ENCODE data around the gene RNF225.
"Not testable (repeated sequence)": the region's sequence is repeated elsewhere in the genome, so short reads cannot be mapped to it uniquely, and the experiment has no call there.

Gene RNF225

DNA sequence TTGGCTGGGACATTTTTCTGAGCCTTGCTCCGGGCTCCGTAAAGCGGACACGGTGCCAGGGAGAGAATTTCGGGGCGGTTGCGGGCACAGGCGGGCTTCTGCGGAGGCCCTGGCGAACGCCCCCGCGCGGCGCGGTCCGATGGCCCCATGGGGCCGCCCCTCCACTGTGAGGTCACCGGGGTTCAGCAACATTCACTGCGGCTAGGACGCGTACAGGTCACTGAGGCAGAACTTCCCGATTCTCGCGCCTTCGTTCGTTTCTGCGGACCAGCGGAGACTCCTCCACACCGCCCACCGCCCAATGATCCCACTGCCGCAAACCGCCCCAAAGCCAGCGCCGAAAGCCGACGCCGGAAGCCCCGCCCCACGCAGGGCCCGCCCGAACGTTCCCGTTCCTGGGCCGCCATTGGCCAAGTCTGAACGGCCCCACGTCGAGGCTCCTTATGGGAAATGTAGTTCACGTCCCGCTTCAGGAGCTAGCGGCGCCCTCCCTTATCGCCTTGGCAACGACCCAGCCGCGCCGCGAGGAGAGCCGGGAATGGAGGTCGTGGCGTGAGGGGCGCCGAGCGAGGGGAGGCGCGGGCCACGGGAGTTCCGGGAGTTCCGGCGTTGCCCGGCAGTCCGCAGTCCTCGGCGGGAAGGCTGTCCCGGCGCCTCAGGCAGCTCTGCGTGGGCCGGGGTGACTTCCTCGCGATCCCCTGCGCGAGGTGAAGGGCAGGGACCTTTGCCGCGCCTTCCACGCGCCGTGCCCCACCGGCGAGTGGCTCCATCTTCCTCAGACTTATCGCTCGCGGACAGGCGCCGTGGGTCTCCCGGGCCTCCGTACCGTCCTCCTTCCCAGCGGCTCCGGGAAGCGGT is 12.9 kb downstream of the RNF225 start, which contains the start of gene ZNF584:
Gene ZNF584, plus strand, starts transcription at position 498 of the 858 bp plus-strand sequence. CDS start 499 bp downstream, outside the sequence.
- Mint-ChIP-seq H3K36me3 (peaks cover 27% of the 10 kb centered on the region), H3K9me3 (no peaks in the 10 kb centered on the region), H3K4me1 (peaks cover 37% of the 10 kb centered on the region), H3K4me3 (peak within 1 kb of the TSS; percentile 92), H3K27ac (peak within 1 kb of the TSS; percentile 90)
- ATAC-seq: peak; percentile 96
- peak; percentile 92 to 97 for DNase-seq (ENCODE audit: low spot score in 2 of 2)

DNA sequence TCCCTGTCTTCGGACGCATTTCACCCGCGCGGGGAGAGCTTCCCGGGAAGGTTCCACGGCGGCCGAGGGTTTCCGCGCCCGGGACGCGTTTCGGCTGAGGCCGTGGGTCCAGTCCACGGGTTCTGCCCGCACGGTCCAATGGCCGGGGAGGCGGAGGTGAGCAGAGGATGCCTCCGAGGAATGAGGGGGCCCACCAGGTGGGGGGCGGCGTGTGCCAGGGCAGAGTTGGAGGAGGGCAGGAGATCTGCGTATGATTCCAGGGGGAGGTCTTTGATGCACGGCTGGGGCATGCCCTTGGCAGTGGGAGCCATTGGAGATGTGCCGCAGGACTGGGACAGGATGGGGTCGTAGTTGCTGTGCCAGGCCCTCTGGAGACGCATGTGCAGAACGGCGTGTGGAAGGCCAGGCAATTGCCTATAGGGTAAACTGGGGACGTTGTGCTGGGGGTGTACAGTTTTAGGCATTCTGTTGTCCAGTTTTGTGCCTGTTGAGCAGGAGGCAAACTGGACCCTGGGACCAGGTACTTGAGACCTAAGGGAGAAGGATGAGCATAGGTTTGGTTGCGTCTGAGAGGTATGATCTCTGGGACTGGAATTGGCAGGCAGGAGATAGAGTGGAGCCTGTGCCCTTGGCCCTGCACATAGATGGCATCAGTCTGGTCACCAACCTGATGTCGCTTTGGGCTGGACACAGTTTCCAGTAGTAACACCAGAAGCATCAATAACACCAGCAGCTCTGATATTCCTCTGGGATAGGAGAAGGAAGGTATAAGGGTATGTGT is 13.7 kb downstream of the RNF225 start:
- peaks cover 37% of the 10 kb centered on the region for H3K4me1 Mint-ChIP-seq
- DNase-seq (ENCODE audit: low spot score in 2 of 2) (peak in 1 of 2 donors; percentile 69), ATAC-seq (peak; percentile 19)
- peak overlapping the region; percentile 90 for H3K27ac Mint-ChIP-seq
- H3K4me3 Mint-ChIP-seq: peak overlapping the region; percentile 92
- no peaks in the 10 kb centered on the region for H3K9me3 Mint-ChIP-seq
- peaks cover 34% of the 10 kb centered on the region for H3K36me3 Mint-ChIP-seq

DNA sequence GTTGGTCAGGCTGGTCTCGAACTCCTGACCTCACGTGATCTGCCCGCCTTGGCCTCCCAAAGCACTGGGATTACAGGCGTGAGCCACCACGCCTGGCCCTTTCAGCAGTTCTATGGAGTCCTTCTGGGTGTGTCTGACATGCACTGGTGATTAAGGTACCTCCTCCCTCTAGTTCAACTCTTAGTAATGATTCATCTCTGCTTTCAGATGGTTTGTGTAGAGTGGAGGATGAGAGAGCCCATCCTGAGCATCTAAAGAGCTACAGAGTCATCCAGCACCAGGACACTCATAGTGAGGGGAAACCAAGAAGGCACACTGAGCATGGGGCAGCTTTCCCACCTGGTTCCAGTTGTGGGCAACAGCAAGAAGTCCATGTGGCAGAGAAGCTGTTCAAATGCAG is 21.1 kb downstream of the RNF225 start:
- no peak for DNase-seq (ENCODE audit: low spot score in 2 of 2)
- no peak overlapping the region for H3K27ac Mint-ChIP-seq
- no peaks in the 10 kb centered on the region for H3K9me3 Mint-ChIP-seq
- peaks cover 83% of the 10 kb centered on the region for H3K36me3 Mint-ChIP-seq
- peak; percentile 24 for ATAC-seq
- no peak overlapping the region for H3K4me3 Mint-ChIP-seq
- H3K4me1 Mint-ChIP-seq: no peaks in the 10 kb centered on the region

DNA sequence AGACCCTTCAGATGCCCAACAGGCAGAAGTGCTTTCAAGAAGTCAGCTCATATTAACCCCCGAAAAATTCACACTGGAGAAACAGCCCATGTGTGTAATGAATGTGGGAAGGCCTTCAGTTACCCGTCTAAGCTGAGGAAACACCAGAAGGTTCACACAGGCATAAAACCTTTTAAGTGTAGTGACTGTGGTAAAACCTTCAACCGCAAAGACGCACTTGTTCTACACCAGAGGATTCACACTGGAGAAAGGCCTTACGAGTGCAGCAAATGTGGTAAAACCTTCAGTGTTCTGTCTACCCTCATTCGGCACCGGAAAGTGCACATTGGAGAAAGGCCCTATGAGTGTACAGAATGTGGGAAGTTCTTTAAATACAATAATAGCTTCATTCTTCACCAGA is 21.6 kb downstream of the RNF225 start:
- DNase-seq (ENCODE audit: low spot score in 2 of 2) (no peak), ATAC-seq (no peak)
- Mint-ChIP-seq H3K36me3 (peaks cover 78% of the 10 kb centered on the region), H3K9me3 (no peaks in the 10 kb centered on the region), H3K4me3 (no peak overlapping the region), H3K4me1 (no peaks in the 10 kb centered on the region), H3K27ac (no peak overlapping the region)

DNA sequence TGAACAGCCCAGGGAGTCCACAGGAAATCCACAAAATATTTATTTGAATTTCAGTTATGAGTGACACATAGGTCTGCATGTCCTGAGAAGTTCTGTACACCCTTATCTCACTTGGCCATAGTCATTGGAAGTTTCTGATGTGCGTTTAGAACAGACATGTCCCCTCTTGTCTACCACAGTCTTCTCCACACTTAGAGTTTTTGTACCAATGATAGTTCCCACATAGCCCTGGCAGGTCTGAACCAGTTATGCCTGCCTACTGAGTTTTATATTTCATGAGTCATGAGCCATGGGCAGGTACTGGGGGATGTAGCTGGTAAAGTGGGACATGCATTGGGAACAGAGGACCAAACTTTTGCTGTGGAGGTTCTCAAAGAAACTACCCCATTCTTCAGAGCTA is 33.2 kb downstream of the RNF225 start:
- Mint-ChIP-seq H3K27ac (no peak overlapping the region), H3K9me3 (peaks cover 25% of the 10 kb centered on the region), H3K36me3 (peaks cover 11% of the 10 kb centered on the region), H3K4me1 (no peaks in the 10 kb centered on the region), H3K4me3 (no peak overlapping the region)
- DNase-seq (ENCODE audit: low spot score in 2 of 2) (no peak), ATAC-seq (no peak)

DNA sequence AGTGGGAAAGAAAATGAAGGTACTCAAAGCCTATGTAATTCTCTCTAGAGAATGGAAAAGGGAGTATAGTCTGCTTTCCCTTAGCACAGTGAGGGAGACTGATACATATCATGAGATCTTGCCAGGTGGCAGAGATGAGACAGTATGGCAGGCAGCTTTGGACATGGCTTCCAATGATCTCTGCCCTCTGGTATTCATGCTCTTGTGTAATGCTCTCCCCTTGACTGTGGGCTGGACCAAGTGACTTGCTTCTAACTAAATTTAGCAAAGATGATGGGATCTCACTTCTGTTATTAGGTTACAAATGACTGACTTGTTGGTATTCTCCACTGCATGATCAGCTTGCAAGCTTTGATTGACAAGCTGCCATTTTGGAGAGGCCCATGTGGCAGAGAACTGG is 34.3 kb downstream of the RNF225 start:
- Mint-ChIP-seq H3K4me3 (no peak overlapping the region), H3K27ac (no peak overlapping the region), H3K36me3 (peaks cover 22% of the 10 kb centered on the region), H3K9me3 (peaks cover 25% of the 10 kb centered on the region), H3K4me1 (no peaks in the 10 kb centered on the region)
- no peak for ATAC-seq
- DNase-seq (ENCODE audit: low spot score in 2 of 2): no peak

DNA sequence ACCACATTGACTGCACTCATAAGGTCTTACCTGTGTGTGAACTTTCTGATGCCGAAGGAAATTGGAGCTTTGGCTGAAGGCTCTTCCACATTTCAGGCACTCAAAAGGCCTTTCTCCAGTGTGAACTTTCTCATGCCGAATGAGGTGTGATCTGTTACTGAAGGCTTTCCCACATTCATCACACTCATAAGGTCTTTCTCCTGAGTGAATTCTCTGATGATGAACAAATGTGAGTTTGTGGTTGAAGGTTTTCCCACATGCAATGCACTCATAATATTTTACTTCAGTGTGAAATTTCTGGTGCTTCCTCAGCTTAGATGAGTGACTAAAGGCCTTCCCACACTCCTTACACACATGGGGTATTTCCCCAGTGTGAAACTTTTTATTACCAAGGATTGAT is 38.8 kb downstream of the RNF225 start:
- no peak overlapping the region for H3K27ac Mint-ChIP-seq
- peaks cover 54% of the 10 kb centered on the region for H3K36me3 Mint-ChIP-seq
- peaks cover 29% of the 10 kb centered on the region for H3K9me3 Mint-ChIP-seq
- H3K4me1 Mint-ChIP-seq: peaks cover 14% of the 10 kb centered on the region
- DNase-seq (ENCODE audit: low spot score in 2 of 2) (no peak), ATAC-seq (no peak)
- no peak overlapping the region for H3K4me3 Mint-ChIP-seq

DNA sequence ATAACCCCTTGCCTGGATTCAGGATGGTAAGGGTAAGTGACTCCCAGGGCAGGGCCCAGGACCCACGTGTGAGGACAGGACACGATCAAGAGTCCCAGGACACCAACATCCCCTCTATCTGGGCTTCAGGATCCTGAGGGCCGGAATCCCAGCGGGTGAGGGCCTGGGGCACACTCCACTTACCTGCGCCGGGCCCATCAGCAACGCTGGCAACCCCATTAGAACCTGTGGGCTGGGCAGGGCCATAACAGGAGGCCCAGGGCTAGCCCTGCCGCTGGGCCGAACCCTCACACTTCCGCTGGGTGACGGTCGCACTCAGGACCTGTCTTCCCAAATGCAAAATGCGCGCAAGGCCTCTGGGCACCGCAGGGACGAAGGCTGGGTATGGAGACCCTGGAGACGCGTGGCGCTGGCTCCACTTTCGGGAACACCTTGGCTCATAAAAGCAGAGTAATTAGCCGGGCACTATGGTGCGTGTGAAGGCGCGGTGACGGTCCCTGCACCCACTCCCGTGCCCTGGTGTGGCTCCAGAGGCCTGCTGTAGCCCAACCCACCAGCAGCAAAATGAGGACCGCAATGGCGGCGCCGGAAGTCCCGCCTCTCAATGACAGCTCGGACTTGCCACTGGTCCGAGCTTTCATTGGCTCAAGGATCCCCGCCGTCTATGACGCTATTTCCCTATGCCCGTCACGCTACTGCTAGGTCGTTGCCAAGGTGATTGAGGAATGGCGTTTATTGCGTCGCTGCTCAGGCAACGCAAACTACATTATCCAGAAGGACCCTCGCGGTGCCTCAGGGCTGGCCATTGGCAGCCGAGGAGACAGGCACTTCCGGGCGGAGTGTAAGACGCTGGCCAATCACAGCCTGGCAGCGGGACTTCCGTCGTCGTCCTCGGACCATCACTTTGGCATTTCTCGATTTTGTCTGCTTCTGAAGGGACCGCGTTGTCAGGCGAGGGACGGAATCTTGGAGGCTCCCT is 44.4 kb downstream of the RNF225 start, which contains the start of gene ZNF132:
Gene ZNF132, minus strand, starts transcription at position 578 of the 979 bp plus-strand sequence. Its CDS starts 332 bp downstream, at position 246.
- DNase-seq (ENCODE audit: low spot score in 2 of 2) (peak; percentile 70 to 91), ATAC-seq (peak; percentile 99)
- Mint-ChIP-seq H3K27ac (peak within 1 kb of the TSS; percentile 96), H3K36me3 (peaks cover 43% of the 10 kb centered on the region), H3K4me3 (peak within 1 kb of the TSS; percentile 91), H3K9me3 (peaks cover 28% of the 10 kb centered on the region), H3K4me1 (peaks cover 33% of the 10 kb centered on the region)

DNA sequence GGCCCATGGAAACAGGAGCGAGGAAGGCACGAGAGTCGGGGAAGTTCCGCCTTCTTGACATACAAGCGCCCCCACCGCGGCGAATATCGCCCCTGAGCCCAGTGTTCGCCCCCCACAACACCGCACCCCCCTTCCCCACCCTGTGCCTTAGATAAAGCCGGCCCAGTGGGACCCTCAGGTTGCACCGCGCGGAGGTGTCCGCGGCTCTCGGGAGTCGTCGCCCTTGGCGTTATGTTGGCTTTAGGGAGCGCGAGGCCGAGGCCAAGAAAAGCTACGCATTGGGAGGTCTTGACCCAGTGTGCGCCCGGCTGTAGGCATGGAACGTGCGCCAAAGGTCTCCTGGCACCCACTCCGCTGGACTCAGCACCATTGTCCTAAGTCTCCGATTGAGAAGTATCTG is 45.1 kb downstream of the RNF225 start:
- Mint-ChIP-seq H3K4me3 (peak overlapping the region; percentile 91), H3K4me1 (peaks cover 33% of the 10 kb centered on the region), H3K9me3 (peaks cover 28% of the 10 kb centered on the region), H3K27ac (peak overlapping the region; percentile 96), H3K36me3 (peaks cover 36% of the 10 kb centered on the region)
- ATAC-seq (no peak), DNase-seq (ENCODE audit: low spot score in 2 of 2) (no peak)

DNA sequence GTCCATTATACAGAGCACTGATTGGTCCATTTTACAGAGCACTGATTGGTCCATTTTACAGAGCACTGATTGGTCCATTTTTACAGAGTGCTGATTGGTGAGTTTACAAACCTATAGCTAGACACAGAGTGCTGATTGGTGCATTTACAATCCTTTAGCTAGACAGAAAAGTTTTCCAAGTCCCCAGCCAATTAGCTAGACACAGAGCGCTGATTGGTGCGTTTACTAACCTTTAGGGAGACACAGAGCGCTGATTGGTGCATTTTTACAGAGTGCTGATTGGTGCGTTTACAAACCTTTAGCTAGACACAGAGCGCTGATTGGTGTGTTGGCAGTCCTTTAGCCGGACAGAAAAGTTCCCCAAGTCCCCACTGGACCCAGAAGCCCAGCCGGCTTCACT is 47.5 kb downstream of the RNF225 start:
- H3K9me3 Mint-ChIP-seq: peaks cover 16% of the 10 kb centered on the region
- ATAC-seq; DNase-seq (ENCODE audit: low spot score in 2 of 2); H3K4me3 Mint-ChIP-seq; H3K27ac Mint-ChIP-seq: not testable (repeated sequence)
- peaks cover 12% of the 10 kb centered on the region for H3K36me3 Mint-ChIP-seq
- peaks cover 30% of the 10 kb centered on the region for H3K4me1 Mint-ChIP-seq

Measured in stimulated activated effector memory CD8-positive, alpha-beta T cell treated with anti-CD3 and anti-CD28 coated beads, Interleukin-12 subunit alpha, Interleukin-12 subunit beta, amount 100 ng/mL, for 72 hours (primary cell).